H1 (cell line): Measurements from ENCODE around the gene MRFAP1. TPM values are rescaled to one million over a fixed set of nuclear protein-coding genes. Genes with fewer than 3 reads are reported as not detected.

Experiments used
- CTCF ChIA-PET: fragments of 300-600 bp; sonication (Branson Sonifier 250); formaldehyde crosslinking; loops from one replicate; lab custom pipeline; 2021; ENCODE audit not compliant: partially characterized antibody; lab: Charles Lee
- POLR2A ChIA-PET: fragments of 300-600 bp; sonication (Branson Sonifier 250); formaldehyde crosslinking; loops from one replicate; lab custom pipeline; 2021; ENCODE audit warnings: inconsistent platforms; ENCODE audit not compliant: partially characterized antibody; lab: Charles Lee
- DNase-seq, 2 experiments: peaks; one replicate each; pipeline versions ENCODE4 v3.0.0 to v3.0.0-alpha.2; 2010 to 2022; ENCODE audit warnings: low spot score in 2 of 2, low read depth in 1 of 2, mixed read lengths in 1 of 2
- FAIRE-seq: peaks from 2 replicates; lab custom pipeline; 2011; peaks lifted over from hg19 to GRCh38; lab: Jason Lieb, UNC
- H2AFZ ChIP-seq: 2 replicates; pipeline ENCODE4 v1.8.1; 2012; ENCODE audit warnings: low read length, inconsistent platforms
- H2AK5ac ChIP-seq: 2 replicates; pipeline ENCODE4 v1.6.1; 2013; ENCODE audit warnings: low read depth, low read length
- H2BK120ac ChIP-seq: replicated peaks from 2 replicates; pipeline ENCODE3; 2013; ENCODE audit warnings: low read depth, low read length, inconsistent platforms
- H2BK12ac ChIP-seq: 2 replicates; pipeline ENCODE4 v1.6.1; 2013; ENCODE audit warnings: low read depth, low read length
- H2BK15ac ChIP-seq: 2 replicates; pipeline ENCODE4 v1.6.1; 2013; ENCODE audit warnings: low read length
- H2BK20ac ChIP-seq: 2 replicates; pipeline ENCODE4 v1.6.1; 2013; ENCODE audit warnings: low read length
- H2BK5ac ChIP-seq: 2 replicates; pipeline ENCODE4 v1.6.1; 2013; ENCODE audit warnings: low read depth, low read length
- H3K14ac ChIP-seq: 2 replicates; pipeline ENCODE4 v1.6.1; 2013; ENCODE audit warnings: inconsistent platforms; ENCODE audit not compliant: insufficient read length
- H3K18ac ChIP-seq: 2 replicates; pipeline ENCODE4 v1.6.1; 2013; ENCODE audit warnings: low read length; ENCODE audit errors: extremely low read depth
- H3K23ac ChIP-seq: 2 replicates; pipeline ENCODE4 v1.6.1; 2013; ENCODE audit warnings: inconsistent platforms; ENCODE audit not compliant: insufficient read length
- H3K23me2 ChIP-seq: 2 replicates; pipeline ENCODE4 v1.6.1; 2013; ENCODE audit warnings: low read depth, low read length
- H3K27ac ChIP-seq: 2 replicates; pipeline ENCODE4 v1.6.1; 2011; ENCODE audit warnings: low read depth, low read length, inconsistent platforms
- H3K27me3 ChIP-seq, 4 experiments: replicated peaks in 1 of 4; 1 replicate in 1 of 4; 2 replicates in 3 of 4; pipeline versions ENCODE4 v1.6.1 to v1.8.1; 2011 to 2013; ENCODE audit warnings: low read length in 3 of 4, mild to moderate bottlenecking in 3 of 4, inconsistent platforms in 2 of 4, mixed read lengths in 2 of 4, moderate library complexity in 1 of 4; ENCODE audit not compliant: control insufficient read depth in 3 of 4, insufficient read depth in 3 of 4; ENCODE audit errors: extremely low read depth in 1 of 4
- H3K36me3 ChIP-seq, 4 experiments: 2 replicates each; pipeline versions ENCODE4 v1.6.1 to v1.8.1; 2011 to 2013; ENCODE audit warnings: mild to moderate bottlenecking in 4 of 4, low read length in 3 of 4, moderate library complexity in 2 of 4, control low read depth in 1 of 4, inconsistent platforms in 1 of 4; ENCODE audit not compliant: insufficient read depth in 4 of 4, control insufficient read depth in 2 of 4
- H3K4ac ChIP-seq: replicated peaks from 2 replicates; pipeline ENCODE3; 2013; ENCODE audit warnings: low read length, low read depth, mixed read lengths, inconsistent platforms; ENCODE audit not compliant: insufficient read length
- H3K4me1 ChIP-seq, 4 experiments: replicated peaks in 1 of 4; 1 replicate in 1 of 4; 2 replicates in 3 of 4; pipeline versions ENCODE4 v1.6.1 to v1.8.1; 2011 to 2013; ENCODE audit warnings: low read length in 3 of 4, inconsistent platforms in 2 of 4, mixed read lengths in 1 of 4; ENCODE audit not compliant: insufficient read depth in 4 of 4, control insufficient read depth in 3 of 4
- H3K4me2 ChIP-seq, 2 experiments: 2 replicates each; pipeline versions ENCODE4 v1.6.1 to v1.8.1; 2011 to 2013; ENCODE audit warnings: low read depth in 2 of 2, low read length in 2 of 2, control low read depth in 1 of 2, inconsistent platforms in 1 of 2, mild to moderate bottlenecking in 1 of 2; ENCODE audit not compliant: insufficient read depth in 1 of 2
- H3K4me3 ChIP-seq, 4 experiments: fragments of 200-600, 300-600 bp in 1 of 4; sonication (generic), shearing (Covaris generic), sonication (Bioruptor Twin) in 1 of 4; 2 replicates each; pipeline versions ENCODE4 v1.5.1 to v1.8.1; 2011 to 2016; ENCODE audit warnings: low read length in 4 of 4, low read depth in 3 of 4, control low read depth in 2 of 4, inconsistent platforms in 2 of 4, mild to moderate bottlenecking in 2 of 4, mixed read lengths in 1 of 4, moderate library complexity in 1 of 4; ENCODE audit not compliant: insufficient read depth in 2 of 4; ENCODE audit errors: extremely low read depth in 1 of 4
- H3K56ac ChIP-seq: replicated peaks from 2 replicates; pipeline ENCODE3; 2013; ENCODE audit warnings: low read depth, mild to moderate bottlenecking, mixed read lengths, low read length, inconsistent platforms; ENCODE audit not compliant: insufficient read length
- H3K79me1 ChIP-seq: 2 replicates; pipeline ENCODE4 v1.6.1; 2013; ENCODE audit warnings: low read depth, low read length, control low read depth
- H3K79me2 ChIP-seq, 2 experiments: 2 replicates each; pipeline versions ENCODE4 v1.6.1 to v1.8.1; 2012 to 2013; ENCODE audit warnings: low read length in 2 of 2, mild to moderate bottlenecking in 2 of 2, inconsistent platforms in 1 of 2; ENCODE audit not compliant: insufficient read depth in 2 of 2, control insufficient read depth in 1 of 2
- H3K9ac ChIP-seq, 4 experiments: replicated peaks in 1 of 4; 1 replicate in 1 of 4; 2 replicates in 3 of 4; pipeline versions ENCODE4 v1.6.1 to v1.8.1; 2011 to 2013; ENCODE audit warnings: low read depth in 3 of 4, low read length in 3 of 4, control low read depth in 2 of 4, mild to moderate bottlenecking in 2 of 4, moderate library complexity in 2 of 4, inconsistent platforms in 1 of 4; ENCODE audit errors: extremely low read depth in 1 of 4
- H3K9me3 ChIP-seq, 2 experiments: 2 replicates each; pipeline versions ENCODE4 v1.6.1 to v1.8.1; 2012 to 2013; ENCODE audit warnings: mild to moderate bottlenecking in 2 of 2, moderate library complexity in 2 of 2, control low read depth in 1 of 2, inconsistent platforms in 1 of 2, low read depth in 1 of 2, low read length in 1 of 2, mixed read lengths in 1 of 2; ENCODE audit not compliant: insufficient read depth in 2 of 2
- H4K20me1 ChIP-seq, 2 experiments: replicated peaks in 1 of 2; 2 replicates each; pipeline versions ENCODE3 to v1.8.1; 2011 to 2013; ENCODE audit warnings: inconsistent platforms in 2 of 2, low read length in 2 of 2, mild to moderate bottlenecking in 1 of 2; ENCODE audit not compliant: insufficient read depth in 2 of 2, control insufficient read depth in 1 of 2
- H4K5ac ChIP-seq: 2 replicates; pipeline ENCODE4 v1.6.1; 2013; ENCODE audit warnings: low read length, low read depth, mixed read lengths, inconsistent platforms; ENCODE audit not compliant: insufficient read length
- H4K8ac ChIP-seq: 2 replicates; pipeline ENCODE4 v1.8.0; 2013; ENCODE audit warnings: mild to moderate bottlenecking, moderate library complexity, low read length, inconsistent platforms; ENCODE audit not compliant: insufficient read depth; ENCODE audit errors: extremely low read depth
- H4K91ac ChIP-seq: replicated peaks from 2 replicates; pipeline ENCODE3; 2013; ENCODE audit warnings: low read length, mixed read lengths, inconsistent platforms; ENCODE audit not compliant: insufficient read length
- CTCF ChIP-seq, 3 experiments: IDR thresholded peaks; 1 replicate in 2 of 3; 2 replicates in 1 of 3; pipeline versions ENCODE4 v1.5.1 to v1.6.1; 2011; ENCODE audit warnings: low read length in 3 of 3, mild to moderate bottlenecking in 3 of 3, inconsistent platforms in 2 of 3, low read depth in 1 of 3, moderate library complexity in 1 of 3; ENCODE audit not compliant: insufficient read depth in 1 of 3; ENCODE audit errors: control extremely low read depth in 1 of 3
- TEAD4 ChIP-seq: IDR thresholded peaks from 2 replicates; pipeline ENCODE4 v1.6.1; 2012; ENCODE audit warnings: low read depth, low read length, inconsistent platforms, mixed read lengths
- WGBS, 2 experiments: shearing (Covaris generic) in 1 of 2; methylation state at CpG; one replicate each; pipeline versions ENCODE4 v1.1.6 to v1.1.7; 2013 to 2015; ENCODE audit warnings: low lambda C conversion rate in 2 of 2, mixed read lengths in 2 of 2, inconsistent platforms in 1 of 2, low coverage in 1 of 2, missing lambda C conversion rate in 1 of 2; ENCODE audit not compliant: insufficient replicate concordance in 2 of 2, insufficient coverage in 1 of 2, insufficient read length in 1 of 2; ENCODE audit errors: extremely low coverage in 1 of 2, missing lambda C conversion rate in 1 of 2; 5-methylcytosine and 5-hydroxymethylcytosine counted together
- polyA plus RNA-seq, 7 experiments: library from polyadenylated mRNA; depleted of rRNA in 3 of 7; stranded (reverse) in 5 of 7; unstranded in 2 of 7; fragments of >200 nt in 5 of 7; fragments of 200-250 nt in 2 of 7; gene quantifications; 1 replicate in 5 of 7; 2 replicates in 1 of 7; 4 replicates in 1 of 7; pipeline versions ENCODE4 v1.2.1 to v1.2.3, GENCODE V29; 2011 to 2013; ENCODE audit warnings: missing spikeins in 2 of 7, mixed read lengths in 2 of 7
- total RNA-seq: library from RNA; stranded (reverse); fragmentation: NEBNext Ultra II Directional; extraction: Animal tissue kit (Norgen Biotek cat#: 25700); gene quantifications from 2 replicates; pipeline ENCODE4 v1.2.1, GENCODE V29; 2021

Gene MRFAP1
- total and polyA plus RNA-seq, 2 of the 8 experiments (the other 6 are each of a cell fraction or from before 2014, with no cell fraction given) = 108 to 307 TPM

- H3K79me2 ChIP-seq = no peaks in the 10 kb centered on the region
These were observed 19.5 kb upstream of the MRFAP1 start for GRCh38 chr4:6620891-6621555.

More at GRCh38 chr4:6620891-6621555, 19.5 kb upstream of the MRFAP1 start:
- ChIA-PET POLR2A (interaction anchor here (1.4 kb wide), 1 partner anchor 8 kb away, joined by 3 read pairs; no protein-coding TSS in a partner anchor), CTCF (interaction anchor here (0.8 to 1.2 kb wide), 3 partner anchors 12 to 17 kb away, joined by 3 to 4 read pairs (median 3); no protein-coding TSS in a partner anchor)
- no peak overlapping the region for H2BK20ac ChIP-seq
- no peak overlapping the region for H3K18ac ChIP-seq
- H2AK5ac ChIP-seq = no peak overlapping the region
- H3K9ac ChIP-seq = no peak overlapping the region
- no peak overlapping the region for H4K8ac ChIP-seq
- no peaks in the 10 kb centered on the region for H3K4me1 ChIP-seq
- H3K79me1 ChIP-seq = no peaks in the 10 kb centered on the region
- no peak overlapping the region for H2BK5ac ChIP-seq
- no peaks in the 10 kb centered on the region for H3K9me3 ChIP-seq
- FAIRE-seq (no peak), DNase-seq (no peak)
- no peaks in the 10 kb centered on the region; a peak in 1 of 8 replicates for H3K36me3 ChIP-seq
- H3K27ac ChIP-seq = no peak overlapping the region
- H3K4me2 ChIP-seq = no peak overlapping the region
- H2BK120ac ChIP-seq = no peak overlapping the region
- no peak overlapping the region for H2BK12ac ChIP-seq
- no peaks in the 10 kb centered on the region for H3K27me3 ChIP-seq
- H3K4ac ChIP-seq = no peak overlapping the region
- H3K23ac ChIP-seq = no peak overlapping the region
- H2AFZ ChIP-seq = no peak overlapping the region
- no peak overlapping the region for H4K91ac ChIP-seq
- no peak overlapping the region for H4K5ac ChIP-seq
- H3K56ac ChIP-seq = no peak overlapping the region
- no peak overlapping the region for H2BK15ac ChIP-seq
- peaks cover 0 to 8% of the 10 kb centered on the region in 2 experiments for H4K20me1 ChIP-seq
- TF ChIP-seq CTCF (IDR thresholded peaks at IDR 0.05; ENCODE audit: control extremely low read depth in 1 of 3, insufficient read depth in 1 of 3, low read depth in 1 of 3, low read length in 3 of 3) (peak in 2 of 3 experiments; percentile 19 to 31; a peak in 1 of 4 replicates), TEAD4 (no peak)
- no peak overlapping the region for H3K4me3 ChIP-seq
- H3K14ac ChIP-seq = no peak overlapping the region
- WGBS, 2 experiments = 85% methylated on average over 10 of the region's 10 CpGs; no CpG with 5 or more reads in 1 of the 2 experiments
- no peaks in the 10 kb centered on the region for H3K23me2 ChIP-seq
